C4-2B (cell line): ENCODE results near the gene GAL.

ENCODE experiments used
- H3K27ac ChIP-seq: fragments of 450-650 bp; 2 replicates; pipeline ENCODE4 v1.5.1; 2017
- ZFX ChIP-seq: fragments of 450-650 bp; IDR thresholded peaks from 2 replicates; pipeline ENCODE4 v1.6.1; 2017
- TF ChIP-seq, protein P1 (sequence below): fragments of 450-650 bp; conservative IDR thresholded peaks from 2 replicates; pipeline ENCODE4 v1.5.1; 2017; ENCODE audit warnings: mild to moderate bottlenecking

The GAL gene

DNA sequence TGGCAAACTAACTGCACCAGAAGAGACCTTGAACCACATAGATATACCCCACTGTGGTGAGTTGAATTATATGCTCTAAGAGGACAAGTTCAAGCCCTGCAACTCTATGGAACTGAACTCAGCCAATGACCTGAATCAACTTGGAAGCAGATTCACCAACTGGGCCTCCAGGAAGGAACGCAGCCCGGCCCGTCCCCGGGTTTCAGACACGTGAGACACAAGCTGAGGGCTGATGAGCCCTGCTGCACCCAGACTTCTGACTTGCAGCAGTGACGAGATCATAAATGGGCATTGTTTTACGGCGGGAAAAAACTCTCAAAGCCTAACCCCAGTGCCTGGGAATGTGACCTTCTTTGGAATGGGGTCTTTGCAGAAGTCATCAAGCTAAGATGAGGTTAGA is 28.5 kb upstream of the GAL start:
- TF ChIP-seq, protein P1, sequence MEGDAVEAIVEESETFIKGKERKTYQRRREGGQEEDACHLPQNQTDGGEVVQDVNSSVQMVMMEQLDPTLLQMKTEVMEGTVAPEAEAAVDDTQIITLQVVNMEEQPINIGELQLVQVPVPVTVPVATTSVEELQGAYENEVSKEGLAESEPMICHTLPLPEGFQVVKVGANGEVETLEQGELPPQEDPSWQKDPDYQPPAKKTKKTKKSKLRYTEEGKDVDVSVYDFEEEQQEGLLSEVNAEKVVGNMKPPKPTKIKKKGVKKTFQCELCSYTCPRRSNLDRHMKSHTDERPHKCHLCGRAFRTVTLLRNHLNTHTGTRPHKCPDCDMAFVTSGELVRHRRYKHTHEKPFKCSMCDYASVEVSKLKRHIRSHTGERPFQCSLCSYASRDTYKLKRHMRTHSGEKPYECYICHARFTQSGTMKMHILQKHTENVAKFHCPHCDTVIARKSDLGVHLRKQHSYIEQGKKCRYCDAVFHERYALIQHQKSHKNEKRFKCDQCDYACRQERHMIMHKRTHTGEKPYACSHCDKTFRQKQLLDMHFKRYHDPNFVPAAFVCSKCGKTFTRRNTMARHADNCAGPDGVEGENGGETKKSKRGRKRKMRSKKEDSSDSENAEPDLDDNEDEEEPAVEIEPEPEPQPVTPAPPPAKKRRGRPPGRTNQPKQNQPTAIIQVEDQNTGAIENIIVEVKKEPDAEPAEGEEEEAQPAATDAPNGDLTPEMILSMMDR = no peak
- no peak for TF ChIP-seq ZFX
- no peak overlapping the region for H3K27ac ChIP-seq

DNA sequence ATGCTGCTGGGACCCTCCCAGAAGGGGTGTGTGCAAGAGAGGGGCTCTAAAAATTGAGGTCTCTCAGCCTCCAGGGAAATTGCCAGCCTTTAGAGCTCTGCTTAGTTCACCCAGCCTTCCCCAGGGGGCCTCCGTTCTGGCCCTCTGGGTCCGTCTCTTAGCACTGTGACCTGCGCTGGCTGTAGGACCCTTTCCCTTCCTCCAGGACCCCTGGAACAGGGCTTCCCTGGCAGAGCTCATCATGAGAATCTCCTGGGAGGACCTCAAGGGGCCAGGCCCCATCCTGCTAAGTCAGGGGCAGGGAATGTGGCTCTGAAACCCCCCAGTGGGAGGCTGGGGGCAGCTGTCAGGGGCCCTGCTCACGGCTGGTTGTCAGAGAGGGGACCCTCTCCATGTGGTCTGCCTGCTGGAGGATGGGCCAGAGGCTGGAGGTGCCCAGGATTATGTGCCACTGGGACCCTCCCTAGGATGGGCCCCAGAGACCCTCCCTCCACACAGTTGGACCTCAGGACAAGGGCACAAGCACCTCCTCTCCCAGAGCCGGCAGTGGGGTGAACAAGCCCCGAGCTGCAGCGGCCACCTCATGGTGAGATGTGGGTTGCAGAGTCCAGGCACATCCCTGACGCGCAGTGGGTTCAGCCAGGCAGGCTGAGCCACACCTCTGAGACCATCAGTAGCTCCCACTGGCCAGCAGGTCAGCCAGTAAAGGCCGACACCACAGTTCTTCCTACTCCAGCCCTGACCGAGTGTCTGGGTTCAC is 27.1 kb upstream of the GAL start:
- H3K27ac ChIP-seq = no peak overlapping the region
- TF ChIP-seq, protein P1 = no peak
- TF ChIP-seq ZFX = no peak

DNA sequence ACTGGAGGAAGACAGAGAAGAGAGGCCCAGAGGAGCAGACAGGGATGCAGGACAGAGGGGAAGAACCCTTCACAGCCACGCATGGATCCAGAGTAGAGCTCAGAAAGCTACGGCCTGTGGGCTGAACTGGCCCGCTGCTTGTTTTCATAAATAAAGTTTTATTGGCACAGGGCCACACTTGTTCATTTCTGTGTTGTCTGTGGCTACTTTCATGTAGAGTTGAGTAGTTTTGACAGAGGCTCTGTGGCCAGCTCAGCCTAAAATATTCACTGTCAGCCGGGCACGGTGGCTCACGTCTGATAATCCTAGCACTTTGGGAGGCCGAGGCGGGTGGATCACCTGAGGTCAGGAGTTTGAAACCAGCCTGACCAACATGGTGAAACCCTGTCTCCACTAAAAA is 26.2 kb upstream of the GAL start:
- no peak overlapping the region for H3K27ac ChIP-seq
- TF ChIP-seq, protein P1 = no peak
- no peak for TF ChIP-seq ZFX

DNA sequence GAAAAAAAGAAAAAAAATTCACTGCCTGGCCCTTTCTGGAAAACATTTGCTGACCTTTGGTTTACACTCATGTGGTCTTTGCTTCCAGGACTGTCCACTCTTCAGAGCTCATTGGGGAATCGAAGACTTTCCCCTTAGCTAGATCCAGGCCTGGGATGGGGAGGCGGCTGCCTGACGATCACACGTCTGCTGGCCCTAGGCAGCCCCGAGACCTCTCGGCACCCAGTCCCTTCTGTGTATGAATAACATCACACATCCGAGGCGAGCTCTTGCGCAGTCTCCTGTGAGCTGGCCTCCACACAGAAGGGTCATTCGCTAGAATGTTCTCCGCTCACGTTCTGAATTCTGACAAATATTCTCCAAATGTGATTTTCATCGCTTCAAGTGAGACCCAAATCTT is 25.7 kb upstream of the GAL start:
- TF ChIP-seq, protein P1 = no peak
- TF ChIP-seq ZFX = no peak
- H3K27ac ChIP-seq = no peak overlapping the region

DNA sequence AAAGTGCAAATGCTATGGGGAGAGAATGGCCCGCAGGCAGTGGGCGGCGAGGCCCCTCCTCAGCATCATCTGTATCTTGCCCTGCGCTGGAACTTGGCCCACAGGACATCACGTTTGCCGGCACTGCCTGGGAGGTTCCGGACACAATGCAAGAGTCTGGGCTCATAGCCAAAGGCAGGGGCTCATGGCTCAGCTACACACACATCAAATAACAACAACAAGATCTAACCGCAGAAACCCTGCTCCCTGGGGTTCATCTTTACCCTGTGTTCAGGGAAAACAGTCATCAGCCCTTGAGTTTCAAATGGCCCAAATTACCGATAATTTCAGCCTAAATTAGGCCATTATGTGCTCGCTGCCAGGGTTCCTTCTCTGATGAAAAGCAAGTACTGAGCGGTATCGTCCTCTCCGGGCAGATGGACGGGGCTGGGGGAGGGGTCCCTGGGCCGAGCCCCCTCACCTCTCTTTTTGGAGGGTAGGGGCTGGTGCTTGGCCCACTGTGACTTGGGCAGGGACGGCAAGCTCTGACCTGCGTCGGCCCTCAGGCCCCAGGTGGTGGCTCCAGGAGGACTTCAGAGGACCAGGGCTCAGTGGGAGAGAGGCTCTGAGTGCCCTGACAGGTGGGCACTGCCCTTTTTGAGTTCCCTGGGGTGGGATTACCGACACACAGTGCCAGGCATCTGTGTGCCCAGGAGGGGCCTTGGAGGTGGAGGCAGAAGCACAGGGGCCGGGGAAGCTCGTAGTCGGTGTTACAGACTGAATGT is 25.0 kb upstream of the GAL start:
- TF ChIP-seq, protein P1 = no peak
- no peak for TF ChIP-seq ZFX
- no peak overlapping the region for H3K27ac ChIP-seq

DNA sequence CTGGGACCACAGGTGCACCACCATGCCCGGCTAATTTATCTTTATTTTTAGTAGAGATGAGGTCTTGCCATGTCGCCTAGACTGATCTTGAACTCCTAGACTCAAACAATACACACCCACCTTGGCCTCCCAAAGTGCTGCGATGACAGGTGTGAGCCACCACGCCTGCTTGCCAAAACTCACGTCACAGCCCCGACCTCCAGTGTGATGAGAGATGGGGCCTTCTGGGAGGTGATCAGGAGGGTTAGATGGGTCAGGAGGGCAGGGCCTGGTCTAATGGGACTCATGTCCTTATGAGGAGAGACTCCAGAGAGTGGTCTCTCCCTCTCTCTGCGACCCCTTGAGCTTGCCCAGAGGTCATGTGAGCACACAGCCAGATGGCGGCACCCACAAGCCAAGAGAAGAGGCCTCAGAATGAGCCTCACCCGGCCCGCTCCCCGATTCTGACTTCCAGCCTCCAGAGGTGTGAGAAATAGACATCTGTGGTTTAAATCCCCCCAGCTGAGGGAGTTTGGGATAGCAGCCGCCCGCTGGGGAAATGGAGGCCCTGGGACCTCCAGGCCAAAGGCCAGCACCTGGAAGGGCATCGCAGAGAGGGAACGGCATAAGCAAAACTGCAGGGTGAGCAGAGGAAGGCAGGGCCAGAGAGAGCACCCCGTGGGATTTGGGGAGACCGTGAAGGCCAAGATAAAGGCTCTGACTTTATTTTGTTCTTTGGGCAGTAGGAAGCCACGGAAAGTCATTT is 24.1 kb upstream of the GAL start:
- TF ChIP-seq, protein P1 = no peak
- no peak for TF ChIP-seq ZFX
- H3K27ac ChIP-seq = no peak overlapping the region

DNA sequence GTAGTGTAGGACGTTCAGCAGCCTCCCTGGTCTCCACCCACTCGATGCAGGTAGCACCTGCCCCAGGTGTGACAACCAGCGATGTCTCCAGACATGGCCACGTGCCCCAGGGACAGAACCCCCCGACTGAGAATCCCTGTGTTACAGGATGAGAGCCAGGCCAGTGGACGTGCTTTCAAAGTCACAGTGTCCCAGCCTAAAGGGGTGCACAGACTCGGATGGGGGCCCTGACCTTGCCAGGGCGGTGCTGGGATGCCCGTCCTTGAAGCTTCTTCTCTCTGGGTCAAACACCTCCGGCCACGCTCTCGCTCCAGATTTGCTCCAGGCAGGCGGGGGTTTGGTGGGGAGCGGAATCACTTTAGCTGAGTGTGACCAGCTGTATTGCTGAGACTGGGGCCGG is 23.3 kb upstream of the GAL start:
- TF ChIP-seq, protein P1 = no peak
- TF ChIP-seq ZFX = no peak
- no peak overlapping the region for H3K27ac ChIP-seq
